Activated CD4-positive, CD25-positive, alpha-beta regulatory T cell treated with anti-CD3 and anti-CD28 coated beads, Interleukin-2, amount 50 U/mL, for 72 hours (primary cell): Measurements from ENCODE around the gene SLC16A11.
"Not testable (repeated sequence)": the region's sequence is repeated elsewhere in the genome, so short reads cannot be mapped to it uniquely, and the experiment has no call there.

Experiments
- DNase-seq: peaks from one replicate; pipeline ENCODE4 v3.0.0; 2021

Gene SLC16A11

DNA sequence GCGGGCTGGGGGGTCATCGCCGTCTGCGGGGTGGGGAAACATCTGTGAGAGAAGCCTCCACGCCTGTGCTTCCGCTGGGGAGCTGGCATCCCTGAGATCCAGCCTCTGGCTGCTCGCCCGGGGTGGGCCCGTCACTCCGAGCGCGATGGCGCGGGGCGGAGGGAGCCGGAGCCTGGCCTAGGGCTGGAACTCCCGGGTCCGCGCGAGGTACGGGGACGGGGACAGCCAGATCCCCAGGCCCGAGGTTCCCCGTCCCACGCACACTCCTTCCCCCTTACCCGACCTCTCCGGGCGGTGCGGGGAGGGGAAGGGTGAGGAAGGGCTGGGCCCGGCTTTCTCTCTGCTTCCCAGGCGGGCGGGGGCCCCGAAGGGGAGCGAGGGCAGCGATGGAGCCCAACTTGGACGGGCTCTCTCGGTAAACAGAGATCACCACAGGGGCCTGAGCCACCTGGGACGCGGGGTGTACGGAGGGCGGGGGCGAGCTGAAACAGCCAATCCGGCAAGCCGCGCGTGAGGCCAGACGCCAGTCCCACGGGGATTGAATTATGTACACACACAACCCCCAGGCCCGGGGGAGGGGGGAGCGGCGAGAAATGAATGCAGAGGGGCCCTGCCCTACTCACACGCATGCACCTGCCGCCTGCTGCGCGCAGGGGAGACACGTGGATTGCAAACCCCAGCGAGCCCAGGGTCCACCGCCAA lies at the start of gene SLC16A11:
SLC16A11 (minus strand) TSS at position 596 of the 702 bp plus-strand sequence; CDS start at position 17, 579 bp downstream.
- peak; percentile 42 for DNase-seq

DNA sequence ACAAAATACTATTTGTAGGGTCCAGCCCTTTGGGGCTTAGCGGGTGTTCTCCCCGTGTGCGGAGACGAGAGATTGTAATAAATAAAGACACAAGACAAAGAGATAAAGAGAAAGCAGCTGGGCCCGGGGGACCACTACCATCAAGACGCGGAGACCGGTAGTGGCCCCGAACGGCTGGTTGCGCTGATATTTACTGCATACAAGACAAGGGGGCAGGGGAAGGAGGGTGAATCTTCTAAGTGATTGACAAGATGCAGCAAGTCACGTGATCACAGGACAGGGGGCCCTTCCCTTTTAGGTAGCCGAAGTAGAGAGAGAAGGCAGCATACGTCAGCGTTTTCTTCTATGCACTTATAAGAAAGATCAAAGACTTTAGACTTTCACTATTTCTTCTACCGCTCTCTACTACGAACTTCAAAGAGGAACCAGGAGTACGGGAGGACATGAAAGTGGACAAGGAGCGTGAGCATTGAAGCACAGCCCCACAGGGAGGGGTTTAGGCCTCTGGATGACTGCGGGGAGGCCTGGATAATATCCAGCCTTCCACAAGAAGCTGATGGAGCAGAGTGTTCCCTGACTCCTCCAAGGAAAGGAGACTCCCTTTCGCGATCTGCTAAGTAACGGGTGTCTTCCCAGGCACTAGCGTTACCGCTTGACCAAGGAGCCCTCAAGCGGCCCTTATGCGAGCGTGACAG lies 47.6 kb upstream of the SLC16A11 start:
- not testable (repeated sequence) for DNase-seq

GRCh38 chr17:7089570-7089969 lies 45.7 kb upstream of the SLC16A11 start:
- not testable (repeated sequence) for DNase-seq

GRCh38 chr17:7088442-7088841 lies 44.5 kb upstream of the SLC16A11 start:
- not testable (repeated sequence) for DNase-seq

- no peak for DNase-seq
Measured at GRCh38 chr17:7084088-7084487, 40.2 kb upstream of the SLC16A11 start.

- DNase-seq = no peak
Measured at GRCh38 chr17:7083592-7083991, 39.7 kb upstream of the SLC16A11 start.

DNA sequence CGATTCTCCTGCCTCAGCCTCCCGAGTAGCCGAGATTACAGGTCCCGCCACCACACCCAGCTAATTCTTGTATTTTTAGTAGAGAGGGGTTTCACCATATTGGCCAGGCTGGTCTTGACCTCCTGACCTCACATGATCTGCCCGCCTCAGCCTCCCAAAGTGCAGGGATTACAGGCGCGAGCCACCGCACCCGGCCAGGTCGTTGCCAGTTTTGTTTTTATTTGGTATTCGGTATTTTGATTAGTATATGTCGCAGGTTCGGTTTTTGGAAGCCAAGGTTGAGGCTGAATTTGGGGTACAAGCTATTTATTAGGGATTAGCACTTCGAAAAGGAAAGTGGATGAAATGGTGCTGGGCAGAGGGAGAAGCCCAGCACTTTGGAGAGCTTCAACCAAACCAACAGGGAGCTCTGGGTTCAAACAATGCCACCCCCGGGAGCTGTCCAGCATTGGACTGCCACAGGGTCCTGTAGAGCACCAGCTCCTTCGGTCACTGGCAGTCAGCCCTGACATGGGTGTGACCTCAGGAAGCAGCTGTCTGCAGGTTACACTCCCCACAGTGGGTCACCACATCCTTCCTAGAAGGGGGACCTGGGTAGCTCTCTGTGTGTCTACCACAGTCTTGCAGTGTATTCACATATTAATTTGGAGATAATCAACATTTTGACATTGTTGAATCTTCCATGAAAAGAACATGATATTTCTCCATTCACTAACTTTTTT lies 37.6 kb upstream of the SLC16A11 start:
- no peak for DNase-seq

DNA sequence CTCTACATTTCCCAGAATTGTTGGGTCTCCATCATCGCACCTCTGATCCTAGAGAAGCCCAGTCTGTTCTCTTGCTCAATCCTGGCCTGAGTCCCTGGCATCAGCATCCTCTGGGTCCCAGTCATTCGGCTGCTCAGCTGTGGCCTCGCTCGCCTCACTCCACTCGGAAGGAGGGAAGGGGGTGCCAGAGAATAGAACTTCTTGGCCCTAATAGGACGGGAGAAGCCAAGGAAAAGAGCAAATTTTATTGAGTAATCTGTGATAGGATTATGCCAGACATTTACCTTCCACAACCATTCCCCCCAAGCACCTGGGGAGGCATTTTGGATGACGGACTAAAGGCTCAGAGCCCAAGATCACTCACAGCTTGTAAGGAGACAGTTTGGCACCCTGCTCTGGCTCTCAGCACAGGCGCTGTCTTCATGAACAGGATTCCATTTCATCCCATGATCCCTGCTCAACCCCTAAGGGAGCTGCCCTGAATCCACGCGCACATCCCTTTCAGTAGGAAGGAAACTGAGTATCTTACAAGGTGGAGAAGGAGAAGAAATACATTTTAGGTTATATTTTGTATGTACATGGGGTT lies 36.7 kb upstream of the SLC16A11 start:
- no peak for DNase-seq

DNA sequence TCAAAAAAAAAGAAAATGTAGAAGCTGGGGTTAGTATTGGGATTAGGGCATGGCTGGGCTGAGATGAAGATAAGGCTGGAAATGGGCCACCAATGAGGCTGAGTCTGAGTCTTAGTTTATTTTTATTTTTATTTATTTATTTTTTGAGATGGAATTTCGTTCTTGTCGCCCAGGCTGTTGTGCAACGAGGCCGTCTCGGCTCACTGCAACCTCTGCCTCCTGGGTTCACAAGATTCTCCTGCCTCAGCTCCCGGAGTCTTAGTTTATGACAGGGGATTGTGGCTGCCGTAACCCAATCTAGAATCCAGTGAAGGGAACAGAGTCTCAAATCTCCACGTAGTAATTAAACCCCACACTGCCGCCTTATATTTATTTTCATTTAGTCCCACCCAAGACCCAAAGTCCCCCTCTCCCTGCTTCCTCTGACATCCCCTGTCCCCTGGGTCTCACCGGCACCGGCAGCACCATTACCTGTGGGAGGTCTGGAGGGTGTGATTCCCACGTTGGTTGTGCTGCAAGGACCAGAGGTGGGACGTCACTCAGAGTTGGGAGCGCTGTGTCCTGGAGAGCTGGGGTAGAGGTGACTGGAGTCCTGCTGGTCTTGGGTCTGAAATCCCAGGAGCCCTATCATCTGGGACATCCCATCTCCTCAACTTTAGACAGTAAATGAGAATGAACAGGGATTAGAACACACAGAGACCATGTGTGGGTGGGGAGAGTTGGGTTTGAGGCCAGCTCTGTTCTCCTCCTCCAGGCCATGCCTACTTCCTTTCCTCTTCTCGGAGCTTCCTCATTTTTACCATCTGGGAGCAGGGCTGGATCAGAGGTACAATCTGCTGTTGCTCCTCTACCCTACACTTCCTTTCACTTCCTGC lies 35.9 kb upstream of the SLC16A11 start, which contains the start of gene CLEC10A:
CLEC10A (minus strand) TSS at position 671 of the 875 bp plus-strand sequence. CDS start 1,439 bp downstream, outside the sequence.
- DNase-seq = no peak

DNA sequence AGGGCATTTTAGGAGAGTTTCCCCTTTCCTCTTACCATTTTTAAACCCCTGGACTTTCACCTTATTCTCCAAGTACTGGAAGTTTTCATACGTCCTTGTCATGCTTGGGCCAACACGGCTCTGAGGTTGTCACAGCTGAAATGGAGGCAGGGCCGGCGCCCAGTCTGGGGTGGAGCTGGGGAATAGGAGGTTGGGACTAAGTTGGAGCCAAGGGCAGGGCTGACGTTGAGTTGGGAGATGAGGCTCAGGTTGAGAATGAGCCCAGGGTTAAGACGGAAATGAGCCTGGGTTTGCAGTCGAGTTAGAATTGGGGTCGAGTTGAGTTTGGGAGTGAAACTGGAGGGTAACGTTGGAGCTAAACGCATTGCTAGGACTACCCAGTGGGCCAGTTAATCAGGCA lies 34.8 kb upstream of the SLC16A11 start:
- no peak for DNase-seq

GRCh38 chr17:7077911-7078546 lies 34.1 kb upstream of the SLC16A11 start:
- no peak for DNase-seq

DNA sequence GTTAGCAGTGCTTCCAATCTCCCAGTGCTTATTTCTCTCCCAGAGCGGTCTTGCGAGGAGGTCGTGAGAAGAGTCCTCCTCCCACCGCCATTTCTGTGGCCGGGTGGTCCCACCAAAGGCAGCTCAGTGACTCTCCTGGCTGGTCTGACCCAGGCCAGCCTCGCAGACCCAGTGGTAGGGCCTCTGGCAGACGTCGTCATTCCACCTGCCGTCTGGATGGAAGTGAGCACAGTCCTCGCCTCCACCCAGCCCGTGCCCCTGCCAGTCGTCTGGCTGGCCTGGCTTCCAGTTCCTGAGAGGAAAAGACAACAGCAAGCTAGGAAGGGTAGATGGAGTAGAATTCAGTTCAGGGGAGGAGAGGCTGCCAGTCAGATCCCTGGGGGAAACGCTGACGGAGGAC lies 31.0 kb upstream of the SLC16A11 start:
- DNase-seq = no peak

- DNase-seq = no peak
Measured at GRCh38 chr17:7072406-7072805, 28.5 kb upstream of the SLC16A11 start.

GRCh38 chr17:7070712-7071111 lies 26.8 kb upstream of the SLC16A11 start:
- DNase-seq = no peak

- DNase-seq = no peak
Measured at GRCh38 chr17:7068268-7068667, 24.4 kb upstream of the SLC16A11 start.

DNA sequence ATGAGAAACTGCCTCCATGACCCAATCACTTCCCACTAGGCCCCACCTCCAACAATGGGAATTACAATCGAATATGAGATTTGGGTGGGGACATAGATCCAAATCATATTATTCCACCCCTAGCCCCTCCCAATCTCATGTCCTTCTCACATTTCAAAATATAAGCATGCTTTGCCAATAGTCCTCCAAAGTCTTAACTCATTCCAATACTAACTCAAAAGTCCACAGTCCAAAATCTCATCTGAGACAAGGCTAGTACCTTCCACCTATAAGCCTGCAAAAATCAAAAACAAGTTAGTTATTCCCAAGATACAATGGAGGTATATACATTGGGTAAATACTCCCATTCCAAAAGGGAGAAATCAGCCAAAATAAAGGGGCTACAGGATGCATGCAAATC lies 23.3 kb upstream of the SLC16A11 start:
- no peak for DNase-seq

DNA sequence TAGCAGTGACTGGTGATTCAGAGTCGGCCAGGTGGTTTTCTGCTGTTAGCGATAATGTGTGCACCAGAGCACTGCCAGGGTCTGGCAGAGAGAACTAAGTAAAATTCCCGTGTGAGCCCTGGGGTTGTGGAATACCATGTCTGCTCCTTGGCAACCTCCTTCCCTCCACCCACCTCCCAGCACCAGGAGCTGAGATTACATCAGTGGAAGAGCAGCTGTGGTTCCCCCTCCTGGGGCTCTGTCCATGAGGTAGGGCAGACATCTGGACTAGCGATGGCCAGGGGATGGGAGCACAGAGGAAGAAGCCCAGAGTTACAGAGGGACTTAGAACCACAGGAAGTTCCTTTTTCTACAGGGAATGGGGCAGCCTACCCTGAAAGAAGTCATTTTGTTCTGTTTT lies 20.4 kb upstream of the SLC16A11 start:
- DNase-seq = no peak

GRCh38 chr17:7063518-7064094 lies 19.7 kb upstream of the SLC16A11 start:
- no peak for DNase-seq

DNA sequence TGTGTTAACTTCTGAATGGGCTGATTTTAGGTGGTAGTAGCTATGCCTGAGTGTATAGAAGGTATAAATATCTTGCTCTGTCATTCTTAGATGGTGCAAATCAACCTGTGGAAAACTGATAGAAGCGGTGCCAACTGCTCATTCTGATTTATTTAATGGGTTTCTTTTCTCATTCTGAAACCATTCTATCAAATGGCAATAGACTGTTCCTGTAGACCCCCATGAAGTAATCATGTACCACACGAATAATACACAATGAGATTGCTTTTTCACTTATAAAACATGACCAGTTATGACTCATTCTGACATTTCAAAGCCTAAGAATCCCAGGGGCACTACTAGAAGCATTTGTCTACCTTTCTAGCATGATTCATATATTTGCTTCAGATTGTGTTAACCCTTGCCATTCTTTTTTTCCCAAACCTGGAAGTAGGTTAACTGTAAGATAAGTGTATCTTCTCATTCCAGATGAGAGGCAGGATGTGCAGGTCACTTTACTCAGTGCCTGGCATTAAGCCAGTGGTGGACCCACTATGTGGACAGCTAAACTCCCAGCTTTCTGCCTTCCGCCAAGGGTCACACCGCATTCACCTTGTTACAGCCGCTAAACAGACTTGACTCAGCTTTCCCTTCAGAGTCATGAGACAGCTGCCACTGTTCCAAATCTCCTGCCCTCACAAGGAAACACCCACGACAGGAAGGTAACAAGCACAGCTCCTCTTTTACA lies 16.4 kb upstream of the SLC16A11 start:
- no peak for DNase-seq

DNA sequence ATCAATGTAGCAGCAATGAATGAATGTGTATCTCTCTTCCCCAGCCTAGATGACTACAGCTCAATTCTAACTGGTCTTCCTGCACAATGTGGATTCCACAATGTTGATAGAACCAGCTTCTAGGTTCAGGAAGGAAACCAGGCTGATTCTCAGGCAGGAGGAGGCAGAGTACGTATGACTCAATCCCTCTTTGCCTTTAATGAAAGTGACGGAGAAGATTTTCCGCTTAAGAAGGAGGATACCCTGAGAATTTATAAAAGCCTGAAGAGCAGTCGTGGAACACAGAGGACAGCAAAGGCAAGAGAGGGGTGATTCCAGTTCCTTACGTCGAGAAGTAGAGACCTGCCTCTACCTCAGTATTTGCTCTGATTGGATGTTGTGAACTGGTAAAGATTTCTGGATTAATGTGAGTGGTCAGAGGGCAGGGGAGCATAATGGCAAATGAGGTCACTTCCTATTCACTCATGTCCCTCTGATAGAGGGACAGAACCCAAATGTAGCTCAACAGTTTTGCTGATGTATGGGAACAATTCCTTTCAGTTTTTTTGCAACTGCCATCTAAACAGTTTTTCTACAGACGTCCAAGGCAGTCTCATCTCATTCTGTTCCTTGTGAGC lies 15.0 kb upstream of the SLC16A11 start:
- no peak for DNase-seq
